GM21786 (cell line): ENCODE measurements around the gene RMI1.

Source experiments
- ATAC-seq: cut with Tn5 transposase; IDR thresholded peaks from one replicate; pipeline ENCODE4 v1.9.1; 2021; ENCODE audit not compliant: unreplicated experiment

RMI1 gene

GRCh38 chr9:83967073-83967472, 13.5 kb upstream of the RMI1 start:
- ATAC-seq = no peak

DNA sequence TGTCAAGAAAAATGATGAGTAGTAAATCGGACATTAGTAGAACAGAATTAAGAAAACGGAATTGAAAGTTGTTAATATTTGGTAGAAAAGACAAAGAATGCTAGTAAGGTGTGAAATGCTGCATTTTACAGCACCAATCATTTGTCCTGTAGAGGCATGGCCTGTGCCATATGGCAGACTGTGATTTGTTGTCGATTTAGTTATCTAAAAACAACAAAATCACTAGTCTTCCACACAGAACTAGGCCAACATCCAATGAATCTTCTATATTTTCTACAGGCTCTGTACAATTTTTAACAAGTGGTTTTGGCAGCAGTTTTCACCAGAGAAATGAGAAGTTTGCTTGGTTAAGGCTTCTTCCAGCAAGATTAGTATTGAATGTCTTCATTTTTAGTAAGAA, 11.0 kb upstream of the RMI1 start:
- no peak for ATAC-seq

GRCh38 chr9:83971485-83971884, 9.1 kb upstream of the RMI1 start:
- ATAC-seq = no peak

GRCh38 chr9:83972286-83972685, 8.3 kb upstream of the RMI1 start:
- ATAC-seq = no peak

DNA sequence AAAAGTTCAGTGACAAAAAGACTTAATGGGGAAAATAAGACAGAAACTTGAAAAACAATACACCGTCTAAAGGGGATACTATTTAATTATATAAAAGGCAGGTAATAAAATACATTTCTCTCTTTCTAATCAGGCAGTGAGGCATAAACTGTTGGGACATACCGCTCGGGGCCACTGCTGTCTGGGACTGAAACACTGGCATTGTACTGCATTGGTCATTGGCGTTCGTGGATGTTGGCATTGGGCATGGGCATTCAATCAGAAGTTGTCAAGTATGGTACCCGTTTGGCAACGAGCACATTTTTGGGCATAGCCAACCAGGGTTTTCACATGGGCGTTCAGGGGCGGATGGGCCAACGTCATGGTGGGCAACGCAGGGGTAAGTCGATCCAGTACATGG, 5.3 kb upstream of the RMI1 start:
- no peak for ATAC-seq

DNA sequence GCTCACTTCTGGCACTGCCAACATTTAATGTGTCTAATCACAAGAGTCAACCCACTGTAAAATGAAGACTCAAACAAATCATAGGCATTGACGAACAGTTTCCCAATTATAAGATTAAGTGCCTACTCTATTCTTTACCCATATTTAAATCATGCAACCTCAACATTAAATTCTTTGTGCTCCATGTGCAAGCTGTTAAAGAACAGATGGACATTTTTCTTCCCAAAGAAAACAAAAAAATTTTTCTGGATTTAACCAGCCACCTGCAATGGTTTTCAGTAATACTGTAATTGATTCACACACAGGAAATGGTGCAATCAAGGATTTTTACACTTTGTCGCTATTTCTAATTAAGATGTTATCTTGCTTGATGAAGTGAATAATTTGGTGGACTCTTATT, 4.2 kb upstream of the RMI1 start:
- ATAC-seq = no peak

DNA sequence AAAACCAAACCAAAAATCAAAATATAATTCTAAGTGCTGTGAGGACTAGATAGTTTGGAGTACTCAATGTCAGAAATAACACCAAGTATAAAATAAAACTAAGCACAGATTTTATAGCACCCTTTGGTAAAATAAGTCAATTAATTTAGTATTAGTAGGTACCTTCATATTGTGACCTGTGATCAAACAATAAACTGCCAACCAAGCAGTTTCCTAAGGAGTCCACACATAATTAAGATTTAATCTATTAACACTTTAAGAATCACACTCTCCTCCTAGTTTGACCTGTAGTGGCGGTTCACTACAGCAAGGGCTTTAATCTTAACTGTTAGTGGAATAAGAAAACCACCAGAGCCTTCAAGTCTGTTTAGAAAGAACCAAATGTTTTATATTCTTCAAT, 3.4 kb upstream of the RMI1 start:
- no peak for ATAC-seq

DNA sequence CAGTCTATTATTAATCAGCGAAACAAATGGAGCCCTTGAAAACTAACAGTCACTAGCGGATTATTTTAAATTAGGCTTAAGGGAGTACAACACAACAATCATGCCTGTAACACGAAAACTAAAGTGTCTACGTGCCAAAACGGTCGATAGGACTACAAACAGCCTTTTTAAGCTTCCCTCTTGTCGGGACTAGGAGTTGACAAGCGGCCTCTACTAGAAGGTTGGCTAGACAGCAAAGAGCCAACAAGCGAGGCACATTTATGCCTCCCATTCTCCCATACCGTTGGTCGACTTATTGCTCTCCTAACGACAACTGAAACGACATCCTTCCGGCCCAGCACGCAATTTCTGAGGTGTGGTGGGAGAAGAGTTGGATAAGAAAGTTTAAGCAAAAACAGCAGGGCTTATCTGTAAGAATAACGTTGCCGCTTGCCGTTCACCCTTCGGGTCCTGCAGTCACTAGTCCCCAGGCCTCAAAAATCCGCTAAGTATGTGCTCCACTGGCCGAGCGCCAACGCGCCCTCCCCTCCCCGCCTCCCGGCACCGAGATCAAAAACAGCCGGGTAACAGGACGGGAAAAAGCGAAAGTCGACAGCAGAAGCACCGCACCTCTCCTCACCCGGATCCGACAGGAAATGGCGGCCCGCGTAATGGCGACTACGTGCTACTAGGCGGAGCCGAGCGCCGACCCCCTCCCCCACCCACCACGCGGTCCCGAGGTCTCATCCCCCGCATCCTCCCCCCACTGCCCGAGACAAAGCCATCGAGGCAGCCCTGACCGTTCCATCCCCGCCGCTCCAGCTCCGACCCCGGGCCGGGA, 1.4 kb upstream of the RMI1 start:
- ATAC-seq = peak; percentile 30

GRCh38 chr9:83979812-83980394, 702 bp upstream of the RMI1 start, which contains the start of gene HNRNPK:
Gene HNRNPK, minus strand, starts transcription at chr9:83980215. Its CDS starts 1,963 bp downstream, at chr9:83978252.
- ATAC-seq = peak; percentile 81

DNA sequence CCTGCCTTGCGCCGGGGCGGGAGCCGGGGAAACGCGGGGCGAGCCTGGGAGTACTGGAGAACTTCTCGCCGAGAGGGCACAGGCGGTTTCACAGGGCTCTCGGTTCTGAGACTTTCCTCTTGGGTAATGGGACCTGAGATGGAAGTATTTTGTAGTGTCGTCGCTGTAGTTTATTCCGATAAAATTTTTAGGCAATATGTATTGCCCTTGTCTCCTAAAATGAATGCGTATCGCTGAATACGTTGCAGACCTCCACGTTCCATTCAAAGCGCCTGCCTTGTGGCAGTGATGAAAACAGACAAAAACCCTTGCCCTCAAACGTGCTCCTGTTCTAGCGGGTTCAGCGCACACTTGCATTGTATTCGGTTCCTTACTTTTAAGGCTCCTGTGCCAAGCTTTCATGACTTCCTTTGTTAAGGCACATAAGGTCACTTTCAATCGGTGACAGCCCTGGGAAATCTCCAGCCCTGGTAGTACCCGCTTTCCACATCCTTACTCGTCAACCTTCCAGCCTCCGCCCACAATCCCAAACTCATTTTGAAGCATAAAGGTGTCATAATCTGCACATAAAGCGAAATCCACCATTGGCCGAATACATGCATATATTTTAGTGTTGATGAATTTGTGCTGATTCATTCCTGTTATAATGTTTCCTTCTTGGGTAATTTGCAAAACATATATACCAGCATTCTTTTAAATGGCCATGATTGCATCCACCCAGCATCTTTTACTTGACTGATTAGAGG, 694 bp downstream of the RMI1 start:
- ATAC-seq = no peak

GRCh38 chr9:83986195-83986594, 5.6 kb downstream of the RMI1 start:
- peak; percentile 64 for ATAC-seq

- no peak for ATAC-seq
Observed at GRCh38 chr9:83986765-83987401, 6.3 kb downstream of the RMI1 start.

- ATAC-seq = no peak
Observed at GRCh38 chr9:83987402-83987791, 6.8 kb downstream of the RMI1 start.

DNA sequence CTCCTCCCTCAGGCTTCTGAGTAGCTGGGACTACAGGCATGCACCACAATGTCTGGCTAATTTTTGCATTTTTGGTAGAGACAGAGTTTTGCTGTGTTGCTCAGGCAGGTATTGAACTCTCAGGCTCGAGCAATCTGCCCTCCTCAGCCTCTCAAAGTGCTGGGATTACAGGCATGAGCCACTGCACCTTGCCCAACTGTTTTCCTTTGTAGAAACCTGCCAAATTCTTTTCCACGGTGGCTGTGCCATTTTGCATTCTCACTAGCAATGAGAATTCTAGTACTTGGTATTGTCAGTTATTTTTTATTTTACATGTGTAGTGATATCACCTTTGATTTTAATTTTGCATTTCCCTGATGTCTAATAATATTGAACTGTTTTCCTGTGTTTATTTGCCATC, 7.8 kb downstream of the RMI1 start:
- ATAC-seq = no peak

GRCh38 chr9:83991355-83991754, 10.8 kb downstream of the RMI1 start:
- no peak for ATAC-seq

DNA sequence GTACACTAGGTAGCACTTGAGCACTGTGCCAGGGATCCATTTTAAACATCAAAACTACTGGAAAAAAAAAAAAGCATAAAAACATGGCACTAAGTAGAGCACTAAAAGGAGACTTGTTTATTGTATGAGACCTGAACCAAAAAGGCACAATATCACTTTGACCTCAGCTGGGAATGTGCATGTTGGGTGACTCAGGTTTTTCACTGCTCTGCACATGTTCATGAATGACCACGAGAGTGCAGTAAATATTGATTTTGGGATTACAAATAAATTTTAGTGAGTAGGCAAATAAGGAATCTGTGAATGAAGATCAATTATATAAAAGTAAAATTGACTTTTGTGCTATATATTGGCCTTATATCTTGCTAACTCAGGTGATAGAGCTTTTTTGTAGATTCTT, 11.8 kb downstream of the RMI1 start:
- no peak for ATAC-seq

- ATAC-seq = no peak
Observed at GRCh38 chr9:83992901-83993300, 12.3 kb downstream of the RMI1 start.

GRCh38 chr9:83996126-83996525, 15.5 kb downstream of the RMI1 start:
- ATAC-seq = no peak

- ATAC-seq = no peak
Observed at GRCh38 chr9:83999141-83999918, 18.7 kb downstream of the RMI1 start.

- ATAC-seq = no peak
Observed at GRCh38 chr9:84000186-84000585, 19.6 kb downstream of the RMI1 start.

DNA sequence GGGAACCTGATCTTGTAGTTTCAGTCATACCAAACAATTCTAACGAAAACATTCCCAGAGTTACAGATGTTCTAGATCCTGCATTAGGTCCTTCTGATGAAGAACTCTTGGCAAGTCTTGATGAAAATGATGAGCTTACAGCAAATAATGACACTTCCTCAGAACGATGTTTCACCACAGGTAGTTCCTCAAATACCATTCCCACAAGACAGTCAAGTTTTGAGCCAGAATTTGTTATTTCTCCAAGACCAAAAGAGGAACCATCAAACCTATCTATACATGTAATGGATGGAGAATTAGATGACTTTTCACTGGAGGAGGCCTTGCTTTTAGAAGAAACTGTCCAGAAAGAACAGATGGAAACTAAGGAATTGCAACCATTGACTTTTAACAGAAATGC, 21.0 kb downstream of the RMI1 start:
- ATAC-seq = no peak
